ENCODE results near the gene RRM1. TPM values are rescaled to one million over a fixed set of nuclear protein-coding genes. Genes with fewer than 3 reads are reported as not detected.

RRM1 gene
- total RNA-seq, 4 donors from 2014 or later: 13.8 to 23.8 (median 16.8) TPM

- Histone ChIP-seq H3K9me3 (no peaks in the 10 kb centered on the region), H3K36me3 (peaks cover 0 to 2% (median 0%) of the 10 kb centered on the region in 4 donors), H3K4me1 (peaks cover 15 to 71% (median 31%) of the 10 kb centered on the region in 4 donors), H3K27me3 (no peaks in the 10 kb centered on the region), H3K4me3 (no peak overlapping the region), H3K27ac (no peak overlapping the region)
- 83 to 86% methylated on average over 1 of the region's 1 CpG for WGBS, 2 donors (ENCODE audit: low coverage in 1 of 2)
- no peak for TF ChIP-seq POLR2AphosphoS5 (IDR thresholded peaks at IDR 0.05)
- in situ Hi-C loops (cut with MboI; ENCODE audit: low pct_ligation_motif_present in 1 of 4, low pct_unique_long_range_greater_than_20kb in 1 of 4, low sequenced_read_pairs in 3 of 4): loop anchor here in 1 of 4 donors (5.0 kb wide), 1 partner anchor 218 kb away; no protein-coding TSS in a partner anchor
- intact Hi-C loops (cut with DNase I; ENCODE audit: low total_unique reads): no loop called here
- DNase-seq: no peak
Measured at GRCh38 chr11:4065086-4065485, 29.5 kb upstream of the RRM1 start.

GRCh38 chr11:4065601-4066377 is 28.8 kb upstream of the RRM1 start:
- intact Hi-C loops (cut with DNase I; ENCODE audit: low total_unique reads): no loop called here
- Histone ChIP-seq H3K27me3 (no peaks in the 10 kb centered on the region), H3K9me3 (no peaks in the 10 kb centered on the region), H3K36me3 (no peaks in the 10 kb centered on the region), H3K4me3 (no peak overlapping the region), H3K4me1 (peaks cover 12 to 65% (median 27%) of the 10 kb centered on the region in 4 donors), H3K27ac (no peak overlapping the region)
- TF ChIP-seq CTCF (IDR thresholded peaks at IDR 0.05) (no peak), EP300 (IDR thresholded peaks at IDR 0.05; ENCODE audit: low read depth) (no peak), POLR2A (IDR thresholded peaks at IDR 0.05) (no peak), POLR2AphosphoS5 (IDR thresholded peaks at IDR 0.05) (no peak)
- 63 to 75% methylated on average over 1 to 2 of the region's 2 CpGs for WGBS, 2 donors (ENCODE audit: low coverage in 1 of 2)
- no peak for DNase-seq
- in situ Hi-C loops (cut with MboI; ENCODE audit: low pct_ligation_motif_present in 1 of 4, low pct_unique_long_range_greater_than_20kb in 1 of 4, low sequenced_read_pairs in 3 of 4): loop anchor here in 1 of 4 donors (5.0 kb wide), 1 partner anchor 218 kb away; no protein-coding TSS in a partner anchor

GRCh38 chr11:4066910-4067309 is 27.7 kb upstream of the RRM1 start:
- TF ChIP-seq EP300 (IDR thresholded peaks at IDR 0.05; ENCODE audit: low read depth) (no peak), POLR2A (IDR thresholded peaks at IDR 0.05) (no peak), POLR2AphosphoS5 (IDR thresholded peaks at IDR 0.05) (no peak), CTCF (IDR thresholded peaks at IDR 0.05) (no peak)
- in situ Hi-C loops (cut with MboI; ENCODE audit: low pct_ligation_motif_present in 1 of 4, low pct_unique_long_range_greater_than_20kb in 1 of 4, low sequenced_read_pairs in 3 of 4) (loop anchor here in 1 of 4 donors (5.0 kb wide), 1 partner anchor 220 kb away; no protein-coding TSS in a partner anchor), intact Hi-C loops (cut with DNase I; ENCODE audit: low total_unique reads) (no loop called here)
- H3K4me3 ChIP-seq: no peak overlapping the region
- H3K36me3 ChIP-seq: no peaks in the 10 kb centered on the region
- no peaks in the 10 kb centered on the region for H3K9me3 ChIP-seq
- WGBS, 2 donors (ENCODE audit: low coverage in 1 of 2): 65 to 69% methylated on average over 5 of the region's 5 CpGs
- no peaks in the 10 kb centered on the region for H3K27me3 ChIP-seq
- H3K4me1 ChIP-seq: peaks cover 7 to 62% (median 25%) of the 10 kb centered on the region in 4 donors
- no peak overlapping the region for H3K27ac ChIP-seq
- no peak for DNase-seq

- Histone ChIP-seq H3K27ac (no peak overlapping the region), H3K9me3 (no peaks in the 10 kb centered on the region), H3K27me3 (no peaks in the 10 kb centered on the region), H3K4me1 (peaks cover 7 to 52% (median 27%) of the 10 kb centered on the region in 4 donors), H3K4me3 (no peak overlapping the region), H3K36me3 (no peaks in the 10 kb centered on the region)
- TF ChIP-seq POLR2A (IDR thresholded peaks at IDR 0.05): no peak
- TF ChIP-seq CTCF (IDR thresholded peaks at IDR 0.05): no peak
- TF ChIP-seq EP300 (IDR thresholded peaks at IDR 0.05; ENCODE audit: low read depth): no peak
- no peak for TF ChIP-seq POLR2AphosphoS5 (IDR thresholded peaks at IDR 0.05)
- DNase-seq: no peak
- WGBS, 2 donors (ENCODE audit: low coverage in 1 of 2): 33 to 36% methylated on average over 1 of the region's 1 CpG
- intact Hi-C loops (cut with DNase I; ENCODE audit: low total_unique reads): no loop called here
- in situ Hi-C loops (cut with MboI; ENCODE audit: low pct_ligation_motif_present in 1 of 4, low pct_unique_long_range_greater_than_20kb in 1 of 4, low sequenced_read_pairs in 3 of 4): loop anchor here in 1 of 4 donors (5.0 kb wide), 1 partner anchor 222 kb away; no protein-coding TSS in a partner anchor
Measured at GRCh38 chr11:4068962-4069361, 25.6 kb upstream of the RRM1 start.
